RWPE1 (cell line): ENCODE data around the gene PIP4K2A.

ENCODE experiments used
- CTCF ChIA-PET: fragments of 350-600 bp; sonication (Branson Sonifier 250); formaldehyde crosslinking; extraction: SDS; loops from one replicate; lab custom pipeline; 2021; lab: Yijun Ruan, JAX
- POLR2A ChIA-PET: fragments of 400-600 bp; formaldehyde crosslinking; extraction: SDS; loops from one replicate; lab custom pipeline; 2020; ENCODE audit warnings: antibody characterized with exemption; ENCODE audit not compliant: low non-redundant PET; lab: Yijun Ruan, JAX
- DNase-seq: peaks from one replicate; pipeline ENCODE4 v3.0.0; 2012; ENCODE audit warnings: low spot score
- H3K27ac ChIP-seq: fragments of 450-650 bp; 2 replicates; pipeline ENCODE4 v1.5.1; 2017
- TF ChIP-seq, protein P1 (sequence below): fragments of 450-650 bp; conservative IDR thresholded peaks from 2 replicates; pipeline ENCODE4 v1.5.1; 2017; ENCODE audit warnings: low read depth, mild to moderate bottlenecking

The PIP4K2A gene

DNA sequence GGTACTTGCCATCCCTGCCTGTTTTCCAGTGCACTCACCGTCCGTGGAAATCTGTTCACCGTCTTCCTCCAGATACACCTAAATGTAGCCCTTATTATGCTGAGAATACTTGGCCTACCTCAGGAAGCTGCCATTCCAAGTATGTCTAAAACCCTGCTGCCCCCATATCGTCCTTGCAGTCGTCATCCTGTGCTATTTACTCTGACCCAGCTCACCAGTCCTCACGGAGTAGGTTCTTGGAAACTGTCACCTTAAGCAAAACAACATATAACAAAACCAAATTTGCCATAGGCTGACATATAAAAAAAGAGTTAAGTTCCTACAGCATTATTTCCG lies 880 bp upstream of the PIP4K2A start:
- TF ChIP-seq, protein P1, sequence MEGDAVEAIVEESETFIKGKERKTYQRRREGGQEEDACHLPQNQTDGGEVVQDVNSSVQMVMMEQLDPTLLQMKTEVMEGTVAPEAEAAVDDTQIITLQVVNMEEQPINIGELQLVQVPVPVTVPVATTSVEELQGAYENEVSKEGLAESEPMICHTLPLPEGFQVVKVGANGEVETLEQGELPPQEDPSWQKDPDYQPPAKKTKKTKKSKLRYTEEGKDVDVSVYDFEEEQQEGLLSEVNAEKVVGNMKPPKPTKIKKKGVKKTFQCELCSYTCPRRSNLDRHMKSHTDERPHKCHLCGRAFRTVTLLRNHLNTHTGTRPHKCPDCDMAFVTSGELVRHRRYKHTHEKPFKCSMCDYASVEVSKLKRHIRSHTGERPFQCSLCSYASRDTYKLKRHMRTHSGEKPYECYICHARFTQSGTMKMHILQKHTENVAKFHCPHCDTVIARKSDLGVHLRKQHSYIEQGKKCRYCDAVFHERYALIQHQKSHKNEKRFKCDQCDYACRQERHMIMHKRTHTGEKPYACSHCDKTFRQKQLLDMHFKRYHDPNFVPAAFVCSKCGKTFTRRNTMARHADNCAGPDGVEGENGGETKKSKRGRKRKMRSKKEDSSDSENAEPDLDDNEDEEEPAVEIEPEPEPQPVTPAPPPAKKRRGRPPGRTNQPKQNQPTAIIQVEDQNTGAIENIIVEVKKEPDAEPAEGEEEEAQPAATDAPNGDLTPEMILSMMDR = no peak
- ChIA-PET CTCF (no interaction called here), POLR2A (no interaction called here)
- peak overlapping the region; percentile 76 for H3K27ac ChIP-seq
- no peak for DNase-seq

DNA sequence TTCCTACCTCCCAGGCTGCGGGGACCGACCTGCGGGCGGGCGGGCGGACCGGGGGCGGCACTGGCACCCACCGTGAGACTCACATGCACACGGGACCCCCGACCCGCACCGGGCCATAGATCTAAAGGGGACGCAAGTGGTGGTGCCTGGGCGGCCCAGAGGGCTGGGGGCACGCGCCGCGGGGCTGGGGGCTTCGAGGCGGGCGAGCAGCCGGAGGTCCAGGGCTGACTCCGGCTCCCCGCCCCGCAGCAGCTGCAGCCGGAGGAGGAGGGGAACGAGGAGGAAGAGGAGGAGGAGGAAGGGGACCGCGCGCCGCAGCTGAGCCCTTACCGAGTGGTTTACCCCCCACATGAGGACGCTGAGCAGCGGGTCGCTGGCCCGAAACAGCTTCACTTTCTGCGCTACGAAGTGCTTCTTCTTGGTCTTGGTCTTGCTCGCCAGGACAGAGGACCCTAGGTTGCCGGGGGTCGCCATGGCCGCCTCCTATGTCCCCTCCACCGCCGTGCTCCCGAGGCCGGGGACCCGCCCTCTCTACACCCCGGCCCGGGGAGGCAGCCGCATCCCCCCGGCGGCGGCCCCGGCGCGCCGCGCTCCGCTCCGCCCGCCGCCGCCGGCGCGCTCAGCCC lies 412 bp downstream of the PIP4K2A start:
- ChIA-PET POLR2A (no interaction called here), CTCF (interaction anchor here (0.7 kb wide), 1 partner anchor 90 kb away, joined by 3 read pairs; no protein-coding TSS in a partner anchor)
- TF ChIP-seq, protein P1 = no peak
- no peak for DNase-seq
- H3K27ac ChIP-seq = peak overlapping the region; percentile 76

DNA sequence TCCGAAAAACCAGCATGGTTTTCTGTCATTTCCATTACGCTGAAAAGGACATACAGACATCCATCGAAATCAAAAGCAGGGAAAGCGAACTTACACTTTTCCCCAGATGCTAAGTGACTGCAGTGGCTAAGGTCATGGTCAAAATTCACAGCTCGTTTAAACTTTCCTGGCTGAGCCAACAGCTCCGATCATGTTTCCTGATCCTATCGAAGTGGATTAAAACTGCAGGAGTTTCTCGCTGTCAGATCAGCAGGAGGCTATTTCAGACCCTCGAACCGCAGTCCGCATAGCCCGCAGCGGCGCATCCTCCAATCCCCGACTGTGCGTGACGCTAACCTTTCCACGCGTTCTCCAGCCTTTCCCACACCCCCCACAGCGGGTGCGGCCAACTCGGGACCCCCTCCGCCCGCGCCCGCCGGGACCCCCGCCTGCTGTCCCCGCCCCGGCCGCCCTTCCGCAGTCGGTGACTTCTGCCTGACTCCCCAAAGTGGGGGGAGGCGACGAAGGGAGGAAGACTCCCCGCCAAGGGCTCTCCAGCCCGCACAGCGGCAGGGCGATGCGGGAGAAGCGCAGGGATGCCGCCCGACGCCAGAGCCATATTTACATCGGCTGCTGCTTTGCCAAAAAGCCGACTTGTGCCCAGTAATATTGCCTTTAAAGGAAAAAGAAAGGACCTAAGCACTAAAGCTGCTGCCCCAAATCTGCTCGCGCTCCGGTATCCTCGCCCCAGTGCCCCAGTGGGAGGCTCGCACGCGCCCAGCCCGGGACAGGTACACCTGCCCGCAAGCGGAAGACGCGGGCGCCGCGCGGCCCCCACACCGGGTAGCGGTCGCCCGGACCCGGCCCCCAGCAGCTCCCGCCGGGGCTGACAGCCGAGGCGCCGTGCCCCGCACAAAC lies 1.2 kb downstream of the PIP4K2A start:
- peak overlapping the region; percentile 76 for H3K27ac ChIP-seq
- TF ChIP-seq, protein P1 = no peak
- peak; percentile 27 for DNase-seq
- CTCF ChIA-PET = interaction anchor here (0.7 to 0.8 kb wide), 3 partner anchors 29 to 335 kb away, joined by 3 to 5 read pairs (median 3); no protein-coding TSS in a partner anchor
- POLR2A ChIA-PET = no interaction called here

DNA sequence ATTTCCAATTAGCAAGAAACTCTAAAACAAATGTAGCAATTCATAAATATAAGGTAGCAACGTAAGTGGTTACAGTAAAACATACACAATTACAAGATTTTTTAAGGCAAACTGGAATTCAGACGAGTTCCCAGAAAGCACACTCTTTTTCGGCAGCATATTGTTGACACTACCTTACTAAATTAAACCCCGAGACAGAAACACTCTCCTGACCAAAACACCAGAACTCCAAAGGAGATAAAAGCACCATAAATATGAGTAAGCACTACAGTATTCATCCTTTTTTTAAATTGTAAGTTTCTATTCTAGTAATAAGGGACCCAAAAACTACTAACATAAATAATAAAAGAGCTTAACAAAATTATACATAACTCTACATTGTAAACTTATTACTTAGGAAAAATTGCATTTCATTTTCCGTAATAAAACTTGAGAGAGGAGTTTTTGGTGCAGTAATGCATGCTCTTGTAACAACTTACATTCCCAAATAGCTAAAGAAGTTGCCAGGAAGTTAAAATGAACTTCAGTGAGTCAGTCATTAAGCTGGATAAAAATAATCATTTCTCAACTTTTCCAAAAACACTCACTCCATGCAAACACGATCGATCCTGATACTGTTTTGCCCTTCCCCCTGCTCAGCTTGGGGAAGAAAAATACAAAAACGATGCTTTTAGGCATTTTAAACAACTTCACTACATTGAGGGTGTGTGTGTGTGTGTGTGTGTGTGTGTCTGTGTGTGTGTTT lies 2.0 kb downstream of the PIP4K2A start:
- no peak overlapping the region for H3K27ac ChIP-seq
- ChIA-PET CTCF (interaction anchor here (0.7 to 0.8 kb wide), 2 partner anchors 30 to 335 kb away, joined by 3 to 5 read pairs; no protein-coding TSS in a partner anchor), POLR2A (no interaction called here)
- no peak for DNase-seq
- TF ChIP-seq, protein P1 = no peak

DNA sequence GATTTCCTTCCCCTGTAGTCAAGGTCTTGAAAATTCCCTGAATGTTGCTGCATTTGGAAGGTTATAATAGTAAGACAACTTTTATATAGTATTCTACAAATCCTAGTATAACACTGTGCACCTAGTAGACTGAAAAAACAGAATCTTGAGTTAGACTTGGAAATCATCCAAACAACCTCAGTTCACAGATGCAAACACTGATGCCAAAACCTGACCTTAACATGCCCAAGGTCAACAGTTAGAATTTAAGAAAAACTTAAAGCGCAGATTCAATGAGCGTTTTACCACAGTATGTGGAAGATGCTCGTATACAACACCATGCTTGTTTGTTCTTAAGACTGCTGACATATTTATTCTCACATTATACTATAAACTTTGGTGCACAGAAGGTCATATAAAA lies 3.0 kb downstream of the PIP4K2A start:
- ChIA-PET POLR2A (no interaction called here), CTCF (no interaction called here)
- no peak for DNase-seq
- H3K27ac ChIP-seq = no peak overlapping the region
- TF ChIP-seq, protein P1 = no peak
